Esophagus muscularis mucosa (tissue), 4 donors: ENCODE results near the gene GANC. TPM values are rescaled to one million over a fixed set of nuclear protein-coding genes. Genes with fewer than 3 reads are reported as not detected.
"Not testable (repeated sequence)": the region's sequence is repeated elsewhere in the genome, so short reads cannot be mapped to it uniquely, and the experiment has no call there.

ENCODE experiments used
- DNase-seq: peaks from one replicate; pipeline ENCODE4 v3.0.0-alpha.2; 2017; ENCODE audit errors: extremely low spot score
- H3K27ac ChIP-seq, 4 donors: fragments of 200-600 bp; sonication (generic); replicated peaks in 1 of 4; 1 replicate in 3 of 4; 2 replicates in 1 of 4; pipeline ENCODE4 v1.5.1; 2016 to 2019; ENCODE audit warnings: mild to moderate bottlenecking in 1 of 4
- H3K27me3 ChIP-seq, 4 donors: fragments of 200-600 bp; sonication (generic); one replicate each; pipeline versions ENCODE4 v1.5.1 to v1.6.0; 2016 to 2019
- H3K36me3 ChIP-seq, 4 donors: fragments of 200-600 bp; sonication (generic); one replicate each; pipeline ENCODE4 v1.5.1; 2016 to 2019
- H3K4me1 ChIP-seq, 4 donors: fragments of 200-600 bp; sonication (generic); one replicate each; pipeline ENCODE4 v1.5.1; 2016 to 2019
- H3K4me3 ChIP-seq, 4 donors: fragments of 200-600 bp; sonication (generic); 1 replicate in 2 of 4; 2 replicates in 2 of 4; pipeline ENCODE4 v1.5.1; 2016 to 2019; ENCODE audit warnings: mild to moderate bottlenecking in 4 of 4, moderate library complexity in 1 of 4
- H3K9me3 ChIP-seq, 4 donors: fragments of 200-600 bp; sonication (generic); 1 replicate in 3 of 4; 2 replicates in 1 of 4; pipeline ENCODE4 v1.5.1; 2016 to 2019
- CTCF ChIP-seq, 3 experiments: fragments of 200-600 bp in 2 of 3; fragments of 450-650 bp in 1 of 3; sonication (generic) in 2 of 3; IDR thresholded peaks; one replicate each; pipeline ENCODE4 v1.5.1; 2017 to 2019; ENCODE audit warnings: antibody characterized with exemption in 3 of 3, mild to moderate bottlenecking in 2 of 3, moderate library complexity in 1 of 3
- EP300 ChIP-seq: sonication (generic); formaldehyde crosslinking; IDR thresholded peaks from one replicate; pipeline ENCODE4 v1.6.1; 2017; ENCODE audit warnings: antibody characterized with exemption
- POLR2A ChIP-seq: fragments of 450-650 bp; IDR thresholded peaks from one replicate; pipeline ENCODE4 v1.6.1; 2017; ENCODE audit warnings: antibody characterized with exemption, moderate library complexity, mild to moderate bottlenecking, low read depth
- POLR2AphosphoS5 ChIP-seq, 2 donors: sonication (generic); formaldehyde crosslinking; IDR thresholded peaks; one replicate each; pipeline ENCODE4 v1.6.1; 2017; ENCODE audit warnings: antibody characterized with exemption in 2 of 2
- WGBS: methylation state at CpG from one replicate; pipeline ENCODE4 v1.1.5; 2018; 5-methylcytosine and 5-hydroxymethylcytosine counted together
- intact Hi-C: fragments of 100-400 bp; cut with DNase I; formaldehyde crosslinking; loops from one replicate; pipeline ENCODE4 v1.15.1; 2023
- total RNA-seq, 4 donors: library from RNA; depleted of rRNA; stranded (reverse); fragments of >200 nt; gene quantifications; one replicate each; pipeline versions ENCODE4 v1.1.0 to v1.2.1, GENCODE V29; 2016

The GANC gene
- total RNA-seq, 4 donors from 2014 or later, result 12.2 to 22.7 (median 17.7) TPM

DNA sequence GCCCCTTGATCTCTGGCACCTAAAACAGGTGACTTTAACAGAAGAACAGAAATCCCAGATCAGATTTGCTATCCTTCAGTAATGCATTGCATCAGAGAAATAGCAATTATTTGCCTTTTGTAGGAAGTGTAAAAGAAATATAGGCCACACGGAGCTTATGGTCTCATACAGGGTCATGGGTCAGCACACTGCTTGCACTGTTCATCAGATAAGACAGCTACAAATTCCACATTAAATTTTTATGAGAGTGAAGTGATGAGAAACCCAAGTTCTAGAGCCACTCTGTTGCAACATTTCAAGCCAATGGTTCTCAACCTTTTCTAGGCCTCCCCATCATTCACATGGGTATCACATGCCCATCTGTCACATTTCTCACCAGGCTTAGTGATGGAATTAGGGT lies 33.7 kb downstream of the GANC start:
- no peak for TF ChIP-seq POLR2A
- no peak for TF ChIP-seq CTCF (IDR thresholded peaks at IDR 0.05)
- TF ChIP-seq EP300, result no peak
- TF ChIP-seq POLR2AphosphoS5 (IDR thresholded peaks at IDR 0.05), result no peak
- no peaks in the 10 kb centered on the region for H3K9me3 ChIP-seq
- peaks cover 28 to 52% (median 45%) of the 10 kb centered on the region in 4 donors for H3K36me3 ChIP-seq
- WGBS, result 81% methylated on average over 1 of the region's 1 CpG
- intact Hi-C loops, result no loop called here
- H3K27me3 ChIP-seq, result no peaks in the 10 kb centered on the region
- no peak overlapping the region for H3K4me3 ChIP-seq
- no peaks in the 10 kb centered on the region for H3K4me1 ChIP-seq
- DNase-seq, result no peak
- no peak overlapping the region for H3K27ac ChIP-seq

GRCh38 chr15:42313463-42313862 lies 40.5 kb downstream of the GANC start:
- peaks cover 29 to 65% (median 37%) of the 10 kb centered on the region in 4 donors for H3K36me3 ChIP-seq
- H3K9me3 ChIP-seq, result no peaks in the 10 kb centered on the region
- H3K4me1 ChIP-seq, result no peaks in the 10 kb centered on the region
- DNase-seq, result no peak
- TF ChIP-seq CTCF (IDR thresholded peaks at IDR 0.05) (no peak), POLR2A (no peak), EP300 (no peak), POLR2AphosphoS5 (IDR thresholded peaks at IDR 0.05) (no peak)
- intact Hi-C loops, result no loop called here
- H3K27ac ChIP-seq, result no peak overlapping the region
- 48% methylated on average over 3 of the region's 3 CpGs for WGBS
- no peaks in the 10 kb centered on the region for H3K27me3 ChIP-seq
- no peak overlapping the region for H3K4me3 ChIP-seq

GRCh38 chr15:42314818-42315217 lies 41.8 kb downstream of the GANC start:
- no peaks in the 10 kb centered on the region for H3K9me3 ChIP-seq
- TF ChIP-seq POLR2A, result no peak
- no peak for TF ChIP-seq CTCF (IDR thresholded peaks at IDR 0.05)
- TF ChIP-seq POLR2AphosphoS5 (IDR thresholded peaks at IDR 0.05), result no peak
- no peak for TF ChIP-seq EP300
- H3K4me3 ChIP-seq, result no peak overlapping the region
- H3K27me3 ChIP-seq, result no peaks in the 10 kb centered on the region
- WGBS, result 97% methylated on average over 1 of the region's 1 CpG
- H3K27ac ChIP-seq, result no peak overlapping the region
- H3K36me3 ChIP-seq, result peaks cover 18 to 52% (median 26%) of the 10 kb centered on the region in 4 donors
- H3K4me1 ChIP-seq, result no peaks in the 10 kb centered on the region
- intact Hi-C loops, result no loop called here
- no peak for DNase-seq

DNA sequence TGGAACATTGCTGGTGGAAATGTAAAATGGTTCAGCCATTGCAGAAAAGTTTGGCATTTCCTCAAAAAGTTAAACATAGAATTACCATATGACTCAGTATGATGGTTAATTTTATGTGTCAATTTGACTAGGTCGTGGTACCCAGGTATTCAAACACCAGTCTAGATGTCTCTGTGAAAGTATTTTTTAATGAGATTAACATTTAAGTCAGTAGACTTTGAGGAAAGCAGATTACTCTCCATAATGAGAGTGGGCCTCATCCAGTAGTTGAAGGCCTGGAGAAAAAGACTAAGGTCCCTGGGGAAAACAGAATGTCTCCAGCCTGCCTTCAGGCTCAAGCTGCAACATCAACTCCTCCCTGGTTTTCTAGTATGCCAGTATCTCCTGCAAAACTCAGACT lies 42.5 kb downstream of the GANC start:
- H3K36me3 ChIP-seq, result peaks cover 11 to 45% (median 19%) of the 10 kb centered on the region in 4 donors
- TF ChIP-seq POLR2A, result no peak
- no peak for TF ChIP-seq EP300
- TF ChIP-seq POLR2AphosphoS5 (IDR thresholded peaks at IDR 0.05), result no peak
- no peak for TF ChIP-seq CTCF (IDR thresholded peaks at IDR 0.05)
- H3K4me1 ChIP-seq, result no peaks in the 10 kb centered on the region
- H3K4me3 ChIP-seq, result no peak overlapping the region
- DNase-seq, result no peak
- intact Hi-C loops, result no loop called here
- WGBS, result 55% methylated on average over 1 of the region's 1 CpG
- H3K27ac ChIP-seq, result no peak overlapping the region
- no peaks in the 10 kb centered on the region for H3K27me3 ChIP-seq
- H3K9me3 ChIP-seq, result no peaks in the 10 kb centered on the region

DNA sequence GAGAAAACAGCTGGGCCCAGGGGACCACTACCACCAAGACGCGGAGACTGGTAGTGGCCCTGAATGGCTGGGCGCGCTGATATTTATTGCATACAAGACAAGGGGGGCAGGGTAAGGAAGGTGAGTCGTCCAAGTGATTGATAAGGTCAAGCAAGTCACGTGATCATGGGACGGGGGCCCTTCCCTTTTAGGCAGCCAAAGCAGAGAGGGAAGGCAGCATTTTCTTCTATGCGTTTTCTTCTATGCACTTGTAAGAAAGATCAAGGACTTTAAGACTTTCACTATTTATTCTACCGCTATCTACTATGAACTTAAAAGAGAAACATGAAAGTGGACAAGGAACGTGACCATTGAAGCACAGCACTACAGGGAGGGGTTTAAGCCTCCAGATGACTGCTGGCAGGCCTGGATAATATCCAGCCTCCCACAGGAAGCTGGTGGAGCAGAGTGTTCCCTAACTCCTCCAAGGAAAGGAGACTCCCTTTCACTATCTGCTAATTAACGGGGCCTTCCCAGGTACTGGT lies 43.3 kb downstream of the GANC start:
- H3K4me3 ChIP-seq, H3K4me1 ChIP-seq, H3K27ac ChIP-seq, H3K27me3 ChIP-seq, H3K9me3 ChIP-seq, DNase-seq, intact Hi-C loops: not testable (repeated sequence)
- peaks cover 5 to 36% (median 12%) of the 10 kb centered on the region in 4 donors for H3K36me3 ChIP-seq
- WGBS, result 75% methylated on average over 11 of the region's 11 CpGs
